ENCODE results near the gene PTPRM.

DNA sequence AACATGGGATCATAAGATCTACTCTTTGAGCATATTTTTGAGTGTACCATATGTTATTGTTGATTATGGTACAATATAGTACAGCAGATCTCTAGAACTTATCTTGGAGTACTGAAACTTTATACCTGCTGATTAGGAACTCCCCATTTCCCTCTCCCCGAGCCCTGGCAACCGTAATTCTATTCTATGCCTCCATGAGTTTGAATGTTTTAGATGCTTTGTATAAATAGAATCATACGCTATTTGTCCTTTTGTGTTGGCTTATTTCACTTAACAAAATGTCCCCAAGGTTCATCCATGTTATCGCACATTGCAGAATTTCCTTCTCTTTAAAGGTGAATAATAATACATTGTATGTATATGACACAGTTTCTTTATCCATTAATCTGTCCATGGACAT lies 117.2 kb downstream of the PTPRM start:
- no peak for TF ChIP-seq EZH2 (IDR thresholded peaks at IDR 0.05; ENCODE audit: insufficient read depth, poor library complexity, severe bottlenecking)
- TF ChIP-seq EZH2phosphoT487 (IDR thresholded peaks at IDR 0.05; ENCODE audit: insufficient read depth, low read depth): no peak
